Measurements from ENCODE around the gene PLXDC1.

- TF ChIP-seq, protein P1, sequence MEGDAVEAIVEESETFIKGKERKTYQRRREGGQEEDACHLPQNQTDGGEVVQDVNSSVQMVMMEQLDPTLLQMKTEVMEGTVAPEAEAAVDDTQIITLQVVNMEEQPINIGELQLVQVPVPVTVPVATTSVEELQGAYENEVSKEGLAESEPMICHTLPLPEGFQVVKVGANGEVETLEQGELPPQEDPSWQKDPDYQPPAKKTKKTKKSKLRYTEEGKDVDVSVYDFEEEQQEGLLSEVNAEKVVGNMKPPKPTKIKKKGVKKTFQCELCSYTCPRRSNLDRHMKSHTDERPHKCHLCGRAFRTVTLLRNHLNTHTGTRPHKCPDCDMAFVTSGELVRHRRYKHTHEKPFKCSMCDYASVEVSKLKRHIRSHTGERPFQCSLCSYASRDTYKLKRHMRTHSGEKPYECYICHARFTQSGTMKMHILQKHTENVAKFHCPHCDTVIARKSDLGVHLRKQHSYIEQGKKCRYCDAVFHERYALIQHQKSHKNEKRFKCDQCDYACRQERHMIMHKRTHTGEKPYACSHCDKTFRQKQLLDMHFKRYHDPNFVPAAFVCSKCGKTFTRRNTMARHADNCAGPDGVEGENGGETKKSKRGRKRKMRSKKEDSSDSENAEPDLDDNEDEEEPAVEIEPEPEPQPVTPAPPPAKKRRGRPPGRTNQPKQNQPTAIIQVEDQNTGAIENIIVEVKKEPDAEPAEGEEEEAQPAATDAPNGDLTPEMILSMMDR (IDR thresholded peaks at IDR 0.05; ENCODE audit: low read depth, low read length) = no peak
- TF ChIP-seq EZH2phosphoT487 (IDR thresholded peaks at IDR 0.05; ENCODE audit: low read depth) = no peak
Measured at GRCh38 chr17:39186481-39187002, 35.1 kb upstream of the PLXDC1 start.
